Loucy (cell line): ENCODE results near the gene RAI1.

Source experiments
- EZH2phosphoT487 ChIP-seq: fragments of 200-600 bp; IDR thresholded peaks from 2 replicates; pipeline ENCODE4 v1.6.1; 2018; ENCODE audit warnings: antibody characterized with exemption, mild to moderate bottlenecking, moderate library complexity, borderline replicate concordance
- TF ChIP-seq, protein P1 (sequence below): fragments of 200-600 bp; sonication (generic); conservative IDR thresholded peaks from 2 replicates; pipeline ENCODE4 v1.5.1; 2014; ENCODE audit warnings: mild to moderate bottlenecking, antibody characterized with exemption, low read length

DNA sequence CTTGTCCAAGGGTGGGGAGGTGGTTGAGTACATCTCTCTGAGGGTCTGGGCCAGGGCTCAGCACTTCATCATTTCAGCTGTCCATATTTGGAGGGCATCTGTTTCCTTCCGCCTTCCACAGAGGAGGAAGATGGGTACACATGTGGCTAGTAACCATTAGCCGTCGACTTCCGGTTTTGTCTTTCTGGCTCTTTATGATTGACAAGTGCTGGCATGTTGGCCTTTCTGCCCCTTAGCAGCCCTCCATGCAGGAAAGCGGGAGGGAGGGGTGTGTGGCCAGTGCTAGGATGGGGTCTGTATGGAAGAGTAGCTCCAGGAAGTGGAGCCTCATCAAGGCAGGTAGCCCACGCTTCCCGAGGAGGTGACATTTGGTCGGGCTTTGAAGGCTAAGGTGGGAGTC lies 69.6 kb downstream of the RAI1 start:
- TF ChIP-seq, protein P1, sequence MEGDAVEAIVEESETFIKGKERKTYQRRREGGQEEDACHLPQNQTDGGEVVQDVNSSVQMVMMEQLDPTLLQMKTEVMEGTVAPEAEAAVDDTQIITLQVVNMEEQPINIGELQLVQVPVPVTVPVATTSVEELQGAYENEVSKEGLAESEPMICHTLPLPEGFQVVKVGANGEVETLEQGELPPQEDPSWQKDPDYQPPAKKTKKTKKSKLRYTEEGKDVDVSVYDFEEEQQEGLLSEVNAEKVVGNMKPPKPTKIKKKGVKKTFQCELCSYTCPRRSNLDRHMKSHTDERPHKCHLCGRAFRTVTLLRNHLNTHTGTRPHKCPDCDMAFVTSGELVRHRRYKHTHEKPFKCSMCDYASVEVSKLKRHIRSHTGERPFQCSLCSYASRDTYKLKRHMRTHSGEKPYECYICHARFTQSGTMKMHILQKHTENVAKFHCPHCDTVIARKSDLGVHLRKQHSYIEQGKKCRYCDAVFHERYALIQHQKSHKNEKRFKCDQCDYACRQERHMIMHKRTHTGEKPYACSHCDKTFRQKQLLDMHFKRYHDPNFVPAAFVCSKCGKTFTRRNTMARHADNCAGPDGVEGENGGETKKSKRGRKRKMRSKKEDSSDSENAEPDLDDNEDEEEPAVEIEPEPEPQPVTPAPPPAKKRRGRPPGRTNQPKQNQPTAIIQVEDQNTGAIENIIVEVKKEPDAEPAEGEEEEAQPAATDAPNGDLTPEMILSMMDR: no peak
- no peak for TF ChIP-seq EZH2phosphoT487
